Skin epidermis (tissue), 12 donors: ENCODE results near the gene CDA.

ENCODE experiments used
- H3K27ac ChIP-seq, 21 experiments: fragments of 200-600 bp; sonication (generic) in 11 of 21; one replicate each; pipeline ENCODE4 v1.5.0; 2020; ENCODE audit warnings: mild to moderate bottlenecking in 3 of 21, inconsistent platforms in 2 of 21, moderate library complexity in 2 of 21
- H3K4me3 ChIP-seq, 7 experiments: fragments of 200-600 bp; sonication (generic) in 2 of 7; one replicate each; pipeline ENCODE4 v1.5.0; 2020; ENCODE audit warnings: inconsistent platforms in 2 of 7, mild to moderate bottlenecking in 2 of 7, moderate library complexity in 1 of 7

CDA gene

DNA sequence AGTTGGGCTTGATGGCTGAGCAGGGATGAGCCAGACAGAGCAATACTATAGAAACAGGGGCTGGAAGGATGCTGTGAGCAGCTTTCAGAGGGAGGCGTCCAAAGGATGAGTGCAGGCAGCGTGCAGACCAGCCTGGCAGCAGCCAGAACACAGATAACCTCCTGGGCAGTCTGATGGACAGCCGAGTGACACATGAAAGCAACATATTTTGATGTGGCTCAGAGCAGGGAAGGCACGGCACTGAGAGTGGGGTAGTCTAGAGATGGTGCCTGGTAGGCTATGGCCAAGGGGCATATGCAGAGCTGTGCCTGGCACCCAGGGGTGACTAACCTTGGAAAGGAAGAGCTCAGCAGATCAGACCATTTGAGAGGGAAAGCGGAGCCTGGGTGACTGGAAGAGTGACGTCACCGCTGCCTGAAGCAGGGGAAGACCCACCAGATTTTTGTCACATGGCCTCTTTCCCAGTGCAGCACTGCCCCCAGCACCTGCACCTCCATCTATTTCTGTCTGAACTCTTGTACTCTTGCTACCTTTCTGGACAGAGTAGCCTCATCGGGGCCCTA, 48.0 kb downstream of the CDA start:
- Histone ChIP-seq H3K27ac (no peak overlapping the region), H3K4me3 (no peak overlapping the region)

DNA sequence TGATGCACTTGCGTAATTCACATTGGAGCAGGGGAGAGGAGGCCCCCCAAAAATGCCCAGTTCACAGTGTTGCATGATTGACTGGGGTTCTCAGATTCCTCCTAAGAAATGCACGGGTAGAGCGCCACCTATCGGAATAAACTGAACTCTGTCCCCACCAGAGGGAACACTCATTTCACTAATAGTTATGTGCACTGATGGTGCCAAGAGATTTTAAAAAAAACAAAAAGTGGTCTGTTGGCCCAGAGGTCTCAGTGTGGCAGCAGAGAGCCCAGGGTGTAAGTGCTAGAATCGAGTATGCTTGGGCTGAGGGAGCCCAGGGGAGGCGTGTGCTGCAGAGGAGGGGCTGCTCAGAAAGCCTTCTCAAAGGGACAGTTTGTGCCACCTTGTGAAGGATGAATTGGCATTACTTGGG, 51.3 kb downstream of the CDA start:
- no peak overlapping the region for H3K4me3 ChIP-seq

DNA sequence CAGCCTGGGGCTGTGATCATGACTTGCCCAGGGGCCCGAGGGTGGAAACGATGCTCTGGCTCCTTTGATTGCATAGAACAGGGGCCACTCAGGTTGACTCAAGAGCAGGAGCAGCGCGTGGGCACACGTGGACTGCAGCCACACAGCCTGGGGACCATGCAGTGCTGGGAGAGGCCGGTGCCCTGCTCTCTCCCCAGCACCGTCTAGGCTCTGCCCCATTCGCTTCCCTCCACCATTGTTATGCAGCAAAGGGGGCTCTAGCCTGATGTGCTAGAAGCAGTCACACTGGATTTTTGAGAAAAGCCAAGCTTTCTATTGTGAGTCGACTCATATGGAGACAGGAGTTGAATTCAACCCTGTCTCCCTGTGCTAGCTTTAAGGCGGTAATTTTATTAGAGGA, 53.1 kb downstream of the CDA start:
- H3K27ac ChIP-seq, result no peak overlapping the region
- H3K4me3 ChIP-seq, result no peak overlapping the region

More for the DNA sequence above, 51.3 kb downstream of the CDA start:
- H3K27ac ChIP-seq, result no peak overlapping the region

DNA sequence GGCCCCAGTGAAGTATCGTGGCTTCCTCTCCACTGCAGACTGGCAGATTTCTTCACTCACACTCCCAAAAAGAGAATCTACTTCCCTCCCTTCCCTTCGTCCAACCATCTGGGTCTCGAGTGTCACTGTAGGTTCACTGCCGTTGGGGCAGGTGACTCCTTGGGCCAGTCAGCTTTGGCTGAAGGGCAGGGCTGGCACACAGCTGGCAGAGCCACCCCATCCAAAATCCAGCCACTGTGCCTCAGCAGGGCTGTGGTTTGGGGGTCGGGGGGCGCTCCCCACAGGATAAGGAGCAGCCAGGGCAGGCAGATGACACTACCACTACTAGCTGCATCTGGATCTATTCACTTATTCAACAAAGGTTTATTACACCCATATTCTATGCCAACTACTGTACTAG, 54.2 kb downstream of the CDA start:
- no peak overlapping the region for H3K27ac ChIP-seq

DNA sequence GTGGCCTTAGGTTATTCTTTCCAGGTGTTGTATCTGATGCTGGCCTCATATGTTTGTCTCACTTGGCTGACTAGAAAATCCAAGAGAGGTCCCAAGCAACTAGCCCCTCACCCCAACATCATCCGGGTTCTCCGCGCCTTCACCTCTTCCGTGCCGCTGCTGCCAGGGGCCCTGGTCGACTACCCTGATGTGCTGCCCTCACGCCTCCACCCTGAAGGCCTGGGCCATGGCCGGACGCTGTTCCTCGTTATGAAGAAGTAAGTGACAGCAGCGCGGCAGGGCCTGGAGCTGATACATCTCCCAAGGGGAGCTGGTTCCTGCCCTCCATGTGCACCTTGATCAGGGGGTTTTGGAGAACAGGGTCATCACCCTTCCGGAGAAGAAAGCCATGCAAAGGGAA, 55.5 kb downstream of the CDA start:
- Histone ChIP-seq H3K27ac (no peak overlapping the region), H3K4me3 (no peak overlapping the region)

More for the DNA sequence above, 54.2 kb downstream of the CDA start:
- H3K4me3 ChIP-seq, result no peak overlapping the region

DNA sequence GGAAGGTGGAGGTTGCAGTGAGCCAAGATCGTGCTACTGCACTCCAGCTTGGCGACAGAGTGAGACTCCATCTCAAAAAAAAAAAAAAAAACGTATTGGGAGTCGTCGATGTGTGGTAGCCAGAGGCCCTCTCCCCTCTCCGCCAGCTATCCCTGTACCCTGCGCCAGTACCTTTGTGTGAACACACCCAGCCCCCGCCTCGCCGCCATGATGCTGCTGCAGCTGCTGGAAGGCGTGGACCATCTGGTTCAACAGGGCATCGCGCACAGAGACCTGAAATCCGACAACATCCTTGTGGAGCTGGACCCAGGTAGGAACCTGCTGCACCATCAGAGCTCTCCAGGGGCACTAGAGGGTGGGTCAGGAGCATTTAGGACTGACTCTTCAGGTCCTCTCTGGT, 56.5 kb downstream of the CDA start:
- no peak overlapping the region for H3K27ac ChIP-seq
- no peak overlapping the region for H3K4me3 ChIP-seq

DNA sequence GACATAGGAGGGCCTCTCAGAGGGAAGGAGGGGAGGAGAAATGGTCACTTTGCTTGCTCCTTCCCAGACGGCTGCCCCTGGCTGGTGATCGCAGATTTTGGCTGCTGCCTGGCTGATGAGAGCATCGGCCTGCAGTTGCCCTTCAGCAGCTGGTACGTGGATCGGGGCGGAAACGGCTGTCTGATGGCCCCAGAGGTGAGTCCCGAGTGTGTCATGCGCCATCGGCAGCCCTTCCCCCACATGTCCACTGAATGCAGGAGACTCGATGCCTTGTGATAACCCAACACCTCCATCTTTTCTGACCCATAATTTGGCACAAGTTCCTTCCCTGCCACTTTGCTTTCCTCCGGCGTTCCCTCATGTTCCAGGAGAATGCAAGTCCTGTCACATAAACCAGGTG, 59.5 kb downstream of the CDA start:
- no peak overlapping the region for H3K27ac ChIP-seq

DNA sequence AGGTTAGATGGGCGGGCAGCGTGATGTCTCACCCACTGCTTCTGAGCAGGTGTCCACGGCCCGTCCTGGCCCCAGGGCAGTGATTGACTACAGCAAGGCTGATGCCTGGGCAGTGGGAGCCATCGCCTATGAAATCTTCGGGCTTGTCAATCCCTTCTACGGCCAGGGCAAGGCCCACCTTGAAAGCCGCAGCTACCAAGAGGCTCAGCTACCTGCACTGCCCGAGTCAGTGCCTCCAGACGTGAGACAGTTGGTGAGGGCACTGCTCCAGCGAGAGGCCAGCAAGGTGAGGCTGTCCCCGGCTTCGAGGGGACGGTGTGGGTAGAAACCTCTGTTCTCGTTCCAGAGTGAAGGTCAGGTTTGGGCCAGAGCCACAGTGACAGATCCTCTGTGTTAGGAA, 60.0 kb downstream of the CDA start:
- Histone ChIP-seq H3K4me3 (no peak overlapping the region), H3K27ac (no peak overlapping the region)

More for the DNA sequence above, 59.5 kb downstream of the CDA start:
- no peak overlapping the region for H3K4me3 ChIP-seq

DNA sequence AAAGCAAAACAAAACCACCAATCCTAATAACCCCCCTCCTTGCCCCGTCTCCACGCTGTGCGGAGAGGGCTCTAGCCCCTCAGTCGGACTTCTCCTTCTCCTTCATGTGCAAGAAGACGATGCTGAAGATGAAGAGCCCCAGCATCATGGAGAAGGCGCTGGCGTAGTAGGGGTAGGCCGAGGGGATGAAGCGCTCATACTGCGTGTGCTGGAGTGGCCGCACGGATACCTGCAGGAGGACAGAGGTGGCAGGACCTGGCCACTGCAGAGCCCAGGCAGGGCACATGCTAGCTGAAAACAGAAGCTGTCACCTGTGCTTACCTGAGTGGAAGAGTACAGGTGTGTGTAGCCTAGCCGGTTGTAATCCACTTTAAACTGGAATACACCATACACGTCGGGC, 63.4 kb downstream of the CDA start:
- H3K4me3 ChIP-seq, result no peak overlapping the region
- no peak overlapping the region for H3K27ac ChIP-seq

DNA sequence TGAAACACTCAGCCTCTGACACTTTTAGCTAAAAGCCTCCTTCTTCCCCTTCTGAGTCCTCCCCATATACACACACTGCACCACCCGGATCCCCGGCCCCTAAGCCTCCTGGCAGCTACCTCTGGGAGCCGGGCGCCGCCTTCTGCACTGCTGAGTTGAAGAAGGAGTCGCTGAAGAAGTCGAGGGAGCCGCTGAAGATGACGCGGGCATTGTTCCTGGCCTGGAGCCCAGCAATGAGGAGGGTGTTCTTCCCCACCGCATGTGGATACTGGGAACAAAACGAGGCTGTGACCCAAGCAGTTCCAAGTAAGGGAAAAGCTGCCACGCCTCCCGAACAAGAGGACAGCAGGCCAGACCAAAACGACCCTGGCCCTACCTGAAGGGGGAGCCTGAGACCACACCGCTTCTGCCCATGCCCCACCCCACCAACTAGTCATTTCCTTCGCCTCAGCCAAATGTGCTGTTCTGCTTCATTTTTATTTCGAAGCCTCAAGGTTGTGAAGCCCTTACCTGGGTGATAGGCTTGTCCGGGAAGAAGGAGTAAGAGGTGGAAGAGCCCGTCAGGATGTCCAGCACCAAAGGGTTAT, 65.3 kb downstream of the CDA start:
- Histone ChIP-seq H3K4me3 (no peak overlapping the region), H3K27ac (no peak overlapping the region)

DNA sequence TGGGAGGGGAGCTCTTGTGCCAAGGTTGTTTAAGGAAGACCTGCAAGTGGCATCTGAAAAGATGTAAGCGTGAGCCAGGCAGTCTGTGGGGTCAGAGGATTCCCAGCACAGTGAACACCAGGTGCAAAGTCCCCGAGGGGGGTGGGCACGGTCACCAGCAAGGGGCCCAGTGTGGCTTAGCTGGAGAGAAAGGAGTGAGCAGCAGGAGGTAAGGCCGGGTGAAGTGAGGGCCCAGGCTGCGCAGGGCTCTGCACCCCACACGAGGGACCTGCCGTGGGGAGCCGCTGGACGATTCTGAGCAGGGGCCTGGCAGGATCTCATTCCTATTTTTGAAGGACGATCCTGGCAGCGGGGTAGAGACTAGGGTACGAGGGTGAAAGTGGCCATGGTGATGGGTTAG, 68.1 kb downstream of the CDA start:
- H3K4me3 ChIP-seq, result no peak overlapping the region
- no peak overlapping the region for H3K27ac ChIP-seq

DNA sequence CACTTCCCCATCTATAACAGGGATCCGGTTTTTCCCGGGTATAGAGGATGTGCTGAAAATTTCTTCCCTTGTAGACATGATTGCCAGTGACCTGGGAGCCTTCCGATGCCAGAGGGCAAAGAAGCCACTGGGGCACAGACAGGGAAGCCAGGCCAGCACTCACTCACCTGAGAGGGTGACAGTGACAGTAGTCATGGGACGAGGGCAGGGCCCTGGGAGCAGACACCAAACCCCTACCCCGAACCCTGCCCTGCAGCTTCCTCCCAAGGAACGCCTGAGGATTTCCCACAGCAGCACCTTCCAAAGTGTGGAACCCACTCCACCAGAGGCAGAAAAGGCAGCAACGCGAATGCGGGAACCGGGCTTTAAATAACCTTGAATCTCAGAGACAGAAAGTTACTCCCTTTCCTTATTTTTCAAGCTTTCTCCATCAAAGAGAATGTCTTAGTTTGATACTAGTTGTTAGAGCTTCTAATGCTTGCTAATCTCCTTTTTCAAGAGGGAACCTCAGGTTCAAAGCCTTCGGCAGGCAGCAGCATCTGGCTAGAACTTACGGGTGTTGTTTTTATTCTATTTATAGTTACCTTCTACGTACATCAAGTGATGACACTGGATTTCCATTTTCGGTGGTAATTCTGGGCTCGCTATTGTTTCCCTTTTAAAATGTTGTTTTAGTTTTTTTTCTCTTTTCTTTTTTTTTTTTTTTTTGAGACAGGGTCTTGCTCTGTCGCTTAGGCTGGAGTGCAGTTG, 69.4 kb downstream of the CDA start:
- H3K4me3 ChIP-seq, result no peak overlapping the region

DNA sequence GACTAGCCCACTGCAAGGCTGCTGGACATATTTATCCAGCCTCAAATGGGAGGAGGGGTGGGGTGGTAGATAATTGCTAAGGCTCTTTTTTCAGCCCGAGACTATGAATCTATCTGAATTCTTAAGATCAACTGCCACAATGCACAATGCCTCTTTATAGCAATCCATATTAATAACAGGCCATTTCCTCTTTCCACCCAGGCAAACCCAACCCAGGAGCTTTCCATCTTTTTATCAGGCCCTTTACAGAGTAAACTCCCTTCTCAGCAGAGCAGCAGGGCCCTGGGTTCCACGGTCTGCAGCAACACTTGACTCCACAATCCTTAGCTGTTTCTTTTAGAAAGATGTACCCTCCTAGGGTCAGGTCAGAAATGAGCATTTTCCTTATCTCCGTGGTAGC, 71.5 kb downstream of the CDA start:
- peak overlapping the region in 16 of 21 experiments; percentile 63 to 91 (median 82) for H3K27ac ChIP-seq
- H3K4me3 ChIP-seq, result peak overlapping the region; percentile 58 to 99 (median 91)

More for the DNA sequence above, 69.4 kb downstream of the CDA start:
- H3K27ac ChIP-seq, result no peak overlapping the region

DNA sequence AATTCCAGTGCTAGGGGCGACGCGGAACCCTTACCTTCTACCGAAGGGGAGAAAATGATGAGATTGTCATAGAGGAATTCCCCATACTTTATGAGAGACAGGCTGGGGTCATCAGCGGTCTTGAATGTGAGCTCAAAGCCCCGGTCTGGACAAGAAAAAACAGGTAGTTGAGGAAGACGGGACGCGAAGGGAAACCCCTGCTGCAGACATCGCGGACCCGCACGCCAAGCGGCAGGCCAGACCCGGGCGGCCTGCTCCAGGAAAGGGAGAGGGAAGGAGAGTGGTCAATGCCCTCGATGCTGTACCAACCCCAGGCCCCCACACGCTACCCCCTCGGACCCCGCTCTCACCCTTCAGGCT, 71.9 kb downstream of the CDA start:
- Histone ChIP-seq H3K27ac (peak overlapping the region; percentile 10 to 91 (median 80)), H3K4me3 (peak overlapping the region; percentile 58 to 99 (median 91))

DNA sequence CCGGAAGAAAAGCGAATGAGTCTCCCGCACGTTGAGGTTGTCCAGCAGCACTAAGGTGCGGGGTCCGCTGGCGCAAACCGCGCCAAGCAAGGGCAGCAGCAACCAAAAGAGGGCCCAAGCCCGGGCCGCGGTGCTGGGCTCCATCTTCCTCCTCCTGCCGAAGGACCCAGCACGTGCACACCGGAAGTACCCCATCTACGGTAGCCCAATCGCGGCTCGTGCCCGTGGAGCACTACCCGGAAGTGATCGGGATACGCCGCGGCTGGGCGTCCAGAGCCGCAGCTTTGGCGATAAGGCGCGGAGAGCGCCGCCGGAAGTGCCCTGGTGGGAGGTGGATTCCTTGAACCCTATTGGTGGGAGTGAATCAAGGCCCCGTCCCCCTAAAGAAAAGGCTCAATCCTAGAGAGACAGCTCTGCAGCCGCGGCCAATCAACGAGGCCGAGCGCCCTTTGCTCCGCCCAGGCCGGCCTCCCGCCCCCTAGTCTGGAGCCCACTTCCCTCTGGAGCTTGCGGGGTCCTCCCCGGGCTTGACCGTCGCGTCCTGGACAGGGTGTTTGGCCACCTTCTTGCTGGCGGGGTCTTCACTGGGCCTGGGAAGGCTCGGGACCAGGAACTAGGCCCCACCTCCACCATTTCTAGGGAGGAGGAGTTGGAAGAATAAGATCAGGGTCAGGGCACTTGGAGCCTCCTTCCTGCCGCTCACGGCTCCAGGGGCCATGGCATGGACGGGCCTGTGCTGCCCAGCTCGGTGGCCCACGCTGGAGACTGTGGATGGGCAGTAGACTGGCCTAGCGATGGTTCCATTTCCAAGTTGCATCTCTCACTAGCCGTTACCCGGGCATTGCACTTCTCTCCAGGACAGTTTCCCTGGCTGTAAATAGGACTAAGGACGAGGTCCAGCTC, 72.6 kb downstream of the CDA start, which contains the start of gene DDOST:
TSS of gene DDOST (minus strand) at position 163 of the 903 bp plus-strand sequence. CDS start at position 144, 19 bp downstream.
- Histone ChIP-seq H3K4me3 (peak within 1 kb of the TSS; percentile 58 to 99 (median 91)), H3K27ac (peak within 1 kb of the TSS; percentile 37 to 91 (median 82))

DNA sequence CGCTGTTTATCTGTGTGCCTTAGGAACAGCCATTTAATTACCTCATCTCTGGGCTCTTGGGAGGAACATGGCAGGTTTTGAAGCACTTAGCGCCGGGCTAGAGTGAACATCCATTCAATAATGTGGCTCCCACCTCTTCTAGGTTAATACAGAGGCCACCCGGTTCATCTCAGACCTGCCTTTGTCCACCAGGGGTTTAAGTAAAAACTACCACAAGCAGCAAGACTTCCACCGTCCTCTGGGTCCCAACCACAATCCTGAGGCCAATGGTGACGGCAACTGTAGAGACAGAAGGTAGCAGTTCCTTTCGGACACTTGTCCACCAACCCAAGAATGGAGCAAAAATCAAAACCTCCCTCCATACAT, 73.2 kb downstream of the CDA start:
- H3K4me3 ChIP-seq, result peak overlapping the region; percentile 58 to 99 (median 91)

DNA sequence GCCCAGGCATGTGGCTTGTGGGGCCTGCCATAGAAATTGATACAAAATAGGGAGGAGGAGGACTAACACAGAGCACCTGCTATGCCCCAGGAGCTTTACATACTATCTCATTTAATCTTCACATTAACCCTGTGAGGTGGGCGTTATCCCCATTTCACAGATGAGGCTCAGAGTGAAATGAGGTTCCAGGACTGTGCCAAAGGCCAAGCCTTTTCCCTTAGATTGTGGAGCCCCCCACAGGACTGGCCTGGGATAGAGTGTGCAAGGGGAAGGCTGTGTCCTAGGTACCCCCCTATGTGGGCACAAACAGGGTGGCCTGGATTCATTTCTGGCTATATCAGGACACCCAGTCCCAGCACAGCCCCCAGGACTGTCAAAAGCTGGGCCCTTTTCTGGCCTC, 74.5 kb downstream of the CDA start:
- no peak overlapping the region for H3K4me3 ChIP-seq
- no peak overlapping the region for H3K27ac ChIP-seq

More for the DNA sequence above, 73.2 kb downstream of the CDA start:
- H3K27ac ChIP-seq, result peak overlapping the region in 20 of 21 experiments; percentile 62 to 91 (median 82)

DNA sequence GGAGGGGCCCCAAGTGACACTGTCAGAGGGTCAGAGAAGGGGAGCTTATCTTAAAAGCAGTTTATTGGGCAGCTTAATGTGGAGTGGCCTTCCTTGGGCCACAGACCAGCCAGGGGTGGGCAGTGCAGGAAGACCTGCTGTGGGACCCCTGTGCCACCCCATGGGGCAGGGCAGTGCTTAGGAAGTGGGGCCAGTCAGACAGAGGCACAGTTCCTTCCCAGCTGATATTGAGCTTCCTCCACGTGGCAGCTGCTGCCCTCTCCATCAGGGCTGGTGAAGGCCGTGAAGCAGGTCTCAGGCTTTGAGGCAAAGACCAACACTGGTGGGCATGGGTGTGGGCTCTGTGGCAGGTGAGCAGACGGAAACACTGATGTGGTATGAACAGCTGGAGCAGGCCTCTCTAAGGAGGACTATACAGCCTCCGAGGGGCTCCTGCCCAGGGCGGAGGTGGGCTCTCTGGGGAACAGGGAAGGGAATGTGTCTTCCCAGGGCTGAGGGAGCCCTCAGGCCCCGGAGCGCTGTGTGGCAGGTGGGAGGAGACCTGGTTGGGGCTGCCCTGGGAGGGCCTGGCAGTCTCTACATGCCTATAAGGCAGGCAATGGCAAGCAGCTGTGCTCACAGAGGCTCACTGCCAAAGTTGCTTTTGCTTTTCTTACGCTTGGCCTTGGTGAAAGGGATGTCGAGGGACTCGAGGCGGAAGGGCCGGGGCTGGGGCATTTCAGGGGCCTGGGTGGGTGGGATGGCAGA, 75.2 kb downstream of the CDA start:
- Histone ChIP-seq H3K27ac (no peak overlapping the region), H3K4me3 (no peak overlapping the region)

DNA sequence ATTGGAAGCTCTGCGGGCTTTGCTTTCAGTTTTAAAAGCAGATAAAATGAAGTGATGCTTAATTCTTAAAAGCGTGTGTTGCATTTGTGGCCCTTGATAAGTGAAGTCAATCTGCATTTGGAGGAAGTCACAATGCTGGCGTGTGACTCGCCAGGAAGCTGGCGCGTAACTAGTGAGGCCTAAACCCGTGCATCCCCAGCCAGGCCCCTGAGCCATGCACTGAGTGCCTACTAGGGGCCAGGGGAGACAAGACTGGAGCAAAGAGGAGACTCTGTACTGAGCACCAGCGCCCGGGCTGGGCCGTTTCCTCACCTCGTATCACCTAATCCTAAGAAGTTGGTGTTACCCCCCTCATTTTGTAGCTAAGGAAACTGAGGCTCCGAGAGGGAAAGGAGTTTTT, 76.8 kb downstream of the CDA start:
- H3K4me3 ChIP-seq, result no peak overlapping the region
- H3K27ac ChIP-seq, result peak overlapping the region in 1 of 21 experiments; percentile 25
